Measurements from ENCODE around the gene UBLCP1.
"Not testable (repeated sequence)": the region's sequence is repeated elsewhere in the genome, so short reads cannot be mapped to it uniquely, and the experiment has no call there.

The UBLCP1 gene, protein sequence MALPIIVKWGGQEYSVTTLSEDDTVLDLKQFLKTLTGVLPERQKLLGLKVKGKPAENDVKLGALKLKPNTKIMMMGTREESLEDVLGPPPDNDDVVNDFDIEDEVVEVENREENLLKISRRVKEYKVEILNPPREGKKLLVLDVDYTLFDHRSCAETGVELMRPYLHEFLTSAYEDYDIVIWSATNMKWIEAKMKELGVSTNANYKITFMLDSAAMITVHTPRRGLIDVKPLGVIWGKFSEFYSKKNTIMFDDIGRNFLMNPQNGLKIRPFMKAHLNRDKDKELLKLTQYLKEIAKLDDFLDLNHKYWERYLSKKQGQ

DNA sequence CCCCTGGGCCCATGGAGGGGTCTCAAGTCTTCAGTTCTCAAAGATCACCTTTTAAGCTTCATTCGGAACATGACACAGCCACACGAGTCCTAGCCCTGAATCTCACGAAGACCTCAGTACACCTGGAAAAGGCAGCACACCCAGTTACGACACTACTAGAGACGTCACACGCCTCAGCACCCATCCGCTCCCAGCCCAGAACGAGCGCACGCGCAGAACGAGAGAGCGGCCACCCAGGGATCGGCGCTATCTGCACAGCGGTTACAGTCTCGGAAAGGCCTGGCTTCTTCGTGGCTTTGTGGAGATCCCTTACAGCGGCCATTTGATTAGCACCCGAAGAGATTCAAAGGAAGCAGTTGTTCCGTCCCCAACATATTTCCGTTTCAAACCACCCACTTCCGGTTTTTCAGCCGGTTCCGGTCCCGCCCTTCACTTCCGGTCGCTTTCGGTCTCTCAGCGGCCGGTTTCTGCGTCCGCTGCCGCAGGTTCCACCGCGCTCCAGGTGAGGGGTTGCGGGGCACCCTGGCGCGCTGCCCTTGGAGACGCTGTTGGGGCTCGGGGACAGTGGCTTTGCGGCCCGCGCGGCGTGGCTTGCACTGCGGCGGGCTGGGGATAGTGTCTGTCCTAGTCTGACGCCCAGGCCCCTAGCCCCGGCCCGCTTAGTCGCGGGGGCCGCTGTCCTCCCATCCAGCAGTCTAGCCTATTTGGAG is at the start of gene UBLCP1:
Gene UBLCP1, plus strand, starts transcription at position 432 of the 710 bp plus-strand sequence. CDS start 5,626 bp downstream, outside the sequence.
- DNase-seq, result peak; percentile 81 to 84

DNA sequence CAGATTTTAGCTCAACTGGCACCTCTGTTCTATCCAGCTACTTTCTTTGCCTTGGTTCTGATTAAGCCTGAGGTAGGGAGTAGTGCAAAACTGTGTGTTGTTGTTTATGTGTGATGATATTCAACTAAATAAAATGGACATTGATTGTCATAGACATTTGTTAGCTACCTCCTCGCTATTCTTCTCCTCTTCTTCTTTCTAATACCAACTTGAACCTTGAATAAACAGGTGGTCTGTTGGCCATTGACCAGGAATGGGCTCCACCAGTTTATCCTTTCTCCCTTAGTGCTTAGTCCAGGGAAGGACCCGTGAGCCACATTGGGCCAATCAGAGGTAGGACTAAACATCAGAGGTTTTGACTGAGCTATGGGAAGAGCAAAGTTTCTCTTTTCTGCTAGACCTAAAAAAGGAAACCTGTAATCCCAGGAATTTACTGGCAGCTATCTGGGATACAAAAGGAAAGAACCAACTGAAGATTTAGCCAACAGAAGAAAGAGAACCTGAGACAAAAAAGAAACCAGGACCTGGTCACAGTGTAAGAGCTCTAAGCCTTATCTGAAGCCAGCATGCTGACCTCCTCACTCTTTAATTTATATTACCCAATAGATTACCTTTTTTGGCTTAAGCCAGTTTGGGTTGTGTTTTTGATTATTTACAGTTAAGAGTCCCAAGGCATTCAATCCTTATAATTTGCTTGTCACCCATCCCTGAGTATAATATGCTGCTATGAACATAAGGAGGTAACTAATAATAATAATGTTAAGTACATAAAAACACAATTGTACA is 48.4 kb upstream of the UBLCP1 start:
- DNase-seq, result no peak

DNA sequence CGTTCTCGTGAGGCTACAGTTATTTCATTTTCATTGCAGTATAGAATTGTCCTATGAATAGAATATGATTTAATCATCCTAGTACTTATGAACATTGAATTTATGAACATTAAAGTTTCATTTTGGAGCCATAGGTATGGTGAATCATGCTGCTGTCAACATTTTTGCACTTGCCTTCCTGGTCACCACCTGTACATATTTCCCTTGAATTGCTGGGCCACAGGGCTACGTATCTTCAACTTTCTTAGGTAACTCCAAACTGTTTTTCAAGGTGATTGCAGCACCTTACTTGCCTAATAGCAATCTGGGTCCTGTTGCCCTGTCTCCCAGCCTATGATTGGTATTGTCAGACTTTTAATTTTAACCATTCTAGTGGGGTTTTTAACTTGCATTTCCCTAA is 47.2 kb upstream of the UBLCP1 start:
- no peak for DNase-seq

DNA sequence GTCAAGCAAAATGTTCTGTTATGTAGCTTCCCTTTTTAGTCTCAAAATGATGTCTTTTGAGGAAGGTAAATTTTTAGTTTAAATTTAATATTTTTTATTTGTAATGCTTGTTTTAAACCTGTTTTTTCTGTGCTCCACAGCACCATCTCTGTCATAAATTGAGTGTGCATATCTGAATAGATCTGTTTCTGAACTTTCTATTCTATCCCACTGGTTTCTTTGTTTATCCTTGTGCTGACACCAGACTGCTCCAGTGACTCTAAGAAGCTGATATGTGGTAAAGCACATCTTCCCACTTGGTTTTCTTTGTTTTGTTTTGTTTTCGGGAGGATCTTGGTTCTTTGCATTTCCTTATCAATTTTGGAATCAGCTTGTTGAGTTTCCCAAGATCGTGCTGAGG is 46.6 kb upstream of the UBLCP1 start:
- DNase-seq, result no peak

DNA sequence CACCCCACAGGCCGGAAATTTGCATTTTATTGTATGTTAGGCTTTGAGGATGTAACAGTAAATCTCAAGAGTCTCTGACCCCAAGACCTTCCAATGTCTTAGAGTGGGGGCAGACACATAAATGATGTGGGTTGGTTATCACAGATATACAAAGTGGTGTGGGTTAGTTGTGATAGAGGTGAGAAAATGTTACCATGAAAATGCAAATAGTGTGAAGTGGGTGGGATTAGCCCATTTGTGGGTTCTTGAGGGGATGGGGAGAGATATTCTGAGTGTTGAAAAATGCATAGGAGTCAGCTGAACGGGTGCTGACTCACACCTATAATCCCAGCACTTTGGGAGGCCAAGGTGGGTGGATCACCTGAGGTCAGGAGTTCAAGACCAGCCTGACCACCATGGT is 45.9 kb upstream of the UBLCP1 start:
- DNase-seq, result peak in 1 of 2 experiments; percentile 19

DNA sequence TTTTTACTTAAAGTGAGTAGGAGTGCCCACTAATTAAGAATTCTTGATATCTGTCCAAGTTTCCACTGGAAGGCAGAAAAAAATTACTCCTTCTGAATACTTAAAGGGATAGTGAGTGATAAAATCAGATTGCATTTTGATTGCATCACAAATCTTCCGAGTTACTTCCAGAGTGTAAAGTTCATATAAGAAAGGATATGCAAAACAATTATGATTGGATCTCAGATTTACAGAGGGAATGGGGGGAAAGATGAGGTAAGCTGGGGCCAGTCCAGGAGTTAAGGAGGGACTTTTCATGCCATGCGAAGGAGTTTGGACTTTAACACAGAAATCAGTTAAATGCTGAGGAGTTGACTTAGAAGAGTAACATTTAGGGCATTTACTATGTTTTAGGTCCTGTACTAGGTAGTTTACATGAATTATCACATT is 44.5 kb upstream of the UBLCP1 start:
- DNase-seq, result no peak

DNA sequence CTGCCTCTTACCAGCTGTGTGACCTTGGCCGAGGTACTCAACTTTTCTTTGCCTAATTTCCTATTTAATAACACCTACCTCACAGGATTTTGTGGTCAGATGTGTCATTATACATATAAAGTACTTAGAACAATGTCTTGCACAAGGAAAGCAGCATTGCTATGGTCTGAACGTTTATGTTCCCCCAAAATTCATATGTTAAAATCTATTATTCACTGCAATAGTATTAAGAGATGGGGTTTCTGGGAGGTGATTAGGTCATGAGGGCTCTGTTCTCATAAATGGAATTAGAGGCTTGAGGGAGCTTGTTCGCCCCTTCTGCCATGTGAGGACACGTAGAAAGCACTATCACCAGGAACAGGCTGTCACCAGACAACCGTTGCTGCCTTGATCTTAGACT is 42.9 kb upstream of the UBLCP1 start:
- no peak for DNase-seq

DNA sequence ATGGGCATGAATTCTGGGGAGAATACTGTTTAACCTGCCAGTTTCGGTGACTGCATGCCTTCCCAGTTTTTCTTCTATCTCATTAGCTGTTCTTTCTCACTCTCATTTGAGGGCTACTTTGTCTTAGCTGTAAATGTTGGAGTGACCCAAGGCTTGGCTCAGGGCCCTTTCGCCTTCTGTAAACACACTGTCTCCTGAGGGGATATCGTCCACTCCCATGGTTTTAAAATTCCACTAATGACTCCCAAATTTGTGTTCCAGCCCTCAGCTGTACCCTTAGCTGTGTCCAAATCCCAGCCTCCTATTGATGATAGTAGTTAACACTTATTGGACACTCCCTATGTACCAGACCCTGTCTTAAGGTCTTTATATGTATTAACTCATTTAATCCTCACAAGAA is 39.6 kb upstream of the UBLCP1 start:
- DNase-seq, result no peak

DNA sequence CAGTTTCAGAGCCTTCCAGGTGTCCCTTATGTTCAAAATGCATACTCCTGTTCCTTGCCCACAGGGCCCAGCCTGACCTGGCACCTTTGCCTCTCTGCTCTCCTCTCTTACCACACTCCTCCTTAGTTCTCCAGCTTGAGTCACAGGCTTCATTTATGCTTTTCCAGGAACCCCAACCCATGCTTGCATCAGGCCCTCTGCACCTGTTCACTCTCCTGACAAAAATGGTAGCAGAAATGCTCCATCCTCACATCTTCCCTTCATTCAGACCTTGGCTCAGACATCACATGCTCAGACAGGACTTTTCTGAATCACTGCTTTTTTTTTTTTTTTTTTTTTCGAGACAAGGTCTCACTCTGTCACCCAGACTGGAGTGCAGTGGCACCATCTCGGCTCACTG is 38.6 kb upstream of the UBLCP1 start:
- no peak for DNase-seq

DNA sequence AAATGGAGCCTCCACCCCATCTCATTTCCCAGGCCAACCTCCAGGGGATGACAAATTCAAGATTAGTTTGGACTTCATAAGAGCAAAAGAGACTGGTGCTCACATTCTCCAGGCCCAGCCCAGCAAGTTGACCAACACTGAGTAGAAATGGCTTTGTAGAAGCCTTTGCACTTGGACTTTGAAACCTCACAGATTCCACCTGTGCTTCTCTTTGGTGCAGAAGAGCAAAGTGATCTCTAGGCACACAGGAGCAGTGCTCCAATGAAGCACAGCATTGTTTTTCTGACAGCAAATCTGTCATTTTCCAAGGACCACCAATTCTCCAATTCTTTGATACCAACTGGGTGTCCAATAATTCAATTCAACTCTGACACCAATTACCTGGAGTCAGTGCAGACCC is 36.6 kb upstream of the UBLCP1 start:
- DNase-seq, result no peak

DNA sequence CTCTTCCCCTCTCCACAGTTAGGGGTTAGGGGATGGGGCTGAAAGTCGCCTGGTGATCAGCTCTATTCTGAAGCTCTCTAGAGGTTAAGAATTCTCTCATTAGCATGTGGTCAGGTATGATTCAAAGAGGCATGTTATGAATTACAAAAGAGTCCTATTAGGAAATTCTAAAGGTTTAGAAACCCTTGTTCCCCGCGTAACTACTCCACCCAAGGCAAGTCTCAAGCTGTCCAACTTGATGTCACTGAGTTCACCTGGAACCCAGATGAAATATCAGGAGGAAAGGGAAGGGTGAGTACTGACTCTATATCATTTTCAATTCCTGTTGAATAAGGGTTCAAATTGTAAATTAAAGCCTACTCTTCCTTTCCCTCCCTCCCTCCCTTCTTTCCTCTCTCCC is 35.6 kb upstream of the UBLCP1 start:
- DNase-seq, result no peak

DNA sequence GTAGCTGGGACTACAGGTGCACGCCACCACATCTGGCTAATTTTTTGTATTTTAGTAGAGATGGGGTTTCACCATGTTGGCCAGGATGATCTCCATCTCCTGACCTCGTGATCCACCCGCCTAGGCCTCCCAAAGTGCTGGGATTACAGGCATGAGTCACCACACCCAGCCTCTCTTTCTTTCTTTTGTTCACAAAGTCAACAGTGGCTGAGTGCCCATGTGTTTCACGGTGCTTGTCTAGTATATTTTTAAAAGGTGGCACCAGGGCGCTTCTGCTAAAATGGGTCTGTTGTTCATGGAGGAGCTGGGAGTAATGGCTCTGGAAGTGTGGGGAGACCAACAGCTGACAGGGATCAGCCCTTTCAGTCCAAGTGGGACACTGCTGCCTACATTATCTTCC is 35.0 kb upstream of the UBLCP1 start:
- DNase-seq, result not testable (repeated sequence)

DNA sequence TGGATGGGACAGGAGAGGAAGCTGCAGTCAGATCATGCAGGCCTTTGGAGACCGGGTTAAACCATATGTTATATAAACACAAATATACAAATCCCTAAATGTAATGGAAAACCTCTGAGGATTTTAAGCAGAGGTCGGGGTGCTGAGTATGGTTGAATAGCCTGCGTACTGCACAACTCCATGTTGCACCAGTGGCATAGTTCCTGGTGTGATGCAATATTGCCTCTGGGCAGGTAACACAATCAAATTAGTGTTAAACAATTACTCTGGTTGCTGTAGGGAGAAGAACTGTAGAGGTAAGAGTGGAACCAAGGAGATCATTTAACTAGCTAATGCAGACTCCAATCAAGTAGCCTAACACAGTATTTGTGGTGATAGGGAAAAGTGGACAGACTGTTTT is 32.4 kb upstream of the UBLCP1 start:
- DNase-seq, result no peak

DNA sequence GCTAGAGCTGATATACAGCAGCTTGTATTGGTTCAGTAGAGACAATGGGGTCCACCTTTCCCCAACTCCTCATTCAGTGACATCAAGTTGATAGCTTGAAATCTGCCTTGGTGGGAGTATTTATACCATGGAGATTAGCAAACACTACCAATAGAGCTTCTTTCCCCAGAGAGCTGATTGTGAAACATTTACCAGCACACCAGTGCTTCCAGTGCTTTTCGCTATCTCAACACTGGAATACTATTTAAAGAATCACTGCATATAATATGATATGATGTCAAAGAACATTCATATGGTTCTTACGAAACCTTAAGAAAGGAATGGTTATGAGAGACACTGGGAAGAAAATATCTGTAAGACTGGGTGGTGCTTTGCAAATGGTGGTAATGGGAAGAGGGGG is 31.9 kb upstream of the UBLCP1 start:
- no peak for DNase-seq

DNA sequence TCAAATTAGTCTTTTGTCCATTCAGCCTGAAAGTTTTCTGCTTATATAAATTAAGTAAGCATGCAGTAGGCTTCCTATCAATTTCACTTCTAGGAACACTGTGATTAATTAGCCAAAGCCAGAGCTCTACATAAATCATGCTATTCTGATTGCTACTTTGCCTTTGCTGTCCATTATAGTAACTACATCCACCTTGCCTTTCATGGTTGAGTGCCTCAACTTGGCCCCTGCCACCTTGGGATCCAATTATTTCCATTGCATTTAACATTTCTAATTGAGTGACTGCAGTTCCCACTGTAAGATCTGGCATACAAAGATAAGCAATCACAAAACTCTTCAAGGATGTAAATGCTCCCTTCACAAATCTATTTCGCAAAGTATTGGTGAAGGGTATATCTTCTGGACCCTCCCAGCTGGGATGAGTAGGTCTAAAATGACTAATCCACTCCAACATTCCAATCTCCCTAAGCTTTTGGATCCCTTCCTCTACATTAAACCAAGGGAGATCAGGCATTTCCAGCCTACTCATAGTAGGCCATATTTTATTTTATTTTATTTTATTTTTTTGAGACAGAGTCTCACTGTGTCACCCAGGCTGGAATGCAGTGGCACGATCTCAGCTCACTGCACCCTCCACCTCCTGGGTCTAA is 27.1 kb upstream of the UBLCP1 start:
- not testable (repeated sequence) for DNase-seq

DNA sequence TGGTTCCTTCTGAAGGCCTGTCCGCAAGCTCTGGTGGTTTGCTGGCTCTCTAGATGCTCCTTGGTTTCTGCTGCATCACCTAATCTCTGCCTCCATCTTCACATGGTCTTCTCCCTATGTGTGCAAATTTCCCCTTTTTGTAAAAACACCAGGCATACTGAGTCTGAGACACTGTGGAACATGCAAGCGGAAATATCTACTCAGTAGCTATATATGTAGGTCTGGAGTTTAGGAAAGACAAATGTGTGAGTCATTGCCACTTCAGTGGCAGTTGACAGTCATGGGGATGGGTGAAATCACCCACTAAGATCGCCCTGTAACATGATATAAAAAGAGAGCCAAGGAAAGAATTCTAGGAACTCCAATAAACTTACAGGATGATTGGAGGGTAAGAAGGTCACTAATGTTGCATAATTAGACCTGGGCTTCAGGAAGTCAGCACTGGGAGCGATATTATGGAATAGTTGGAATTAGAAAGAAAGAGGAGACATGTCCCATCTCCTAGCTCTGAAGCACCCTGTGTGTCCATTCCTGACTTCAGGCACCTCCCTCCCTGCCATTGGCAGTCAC is 22.7 kb upstream of the UBLCP1 start:
- peak; percentile 9 to 40 for DNase-seq

DNA sequence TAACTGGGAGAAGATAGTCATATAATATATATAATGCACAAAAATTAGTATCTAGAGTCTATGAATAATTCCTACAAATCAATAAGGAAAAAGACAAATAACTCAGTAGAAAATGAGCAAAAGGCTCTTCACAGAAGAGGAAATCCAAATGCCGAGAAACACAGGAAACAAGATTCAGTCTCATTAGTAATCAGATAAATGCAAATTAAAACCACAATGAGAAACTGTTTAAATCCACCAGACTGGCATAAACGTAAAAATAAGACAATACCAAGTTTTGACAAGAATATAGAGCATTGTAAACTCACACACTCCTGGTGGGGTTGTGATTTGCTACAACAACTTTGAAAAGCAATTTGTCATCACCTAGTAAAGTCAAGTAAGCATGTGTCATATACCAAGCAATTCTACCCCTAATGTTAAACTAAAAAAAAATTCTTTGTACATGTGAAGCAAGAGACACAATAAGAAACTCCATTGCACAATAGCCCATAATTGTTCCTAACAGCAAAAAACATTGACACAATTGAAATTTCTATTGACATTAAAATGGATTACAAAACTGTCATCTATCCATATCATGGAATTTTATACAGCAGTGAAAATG is 21.0 kb upstream of the UBLCP1 start:
- DNase-seq, result no peak

DNA sequence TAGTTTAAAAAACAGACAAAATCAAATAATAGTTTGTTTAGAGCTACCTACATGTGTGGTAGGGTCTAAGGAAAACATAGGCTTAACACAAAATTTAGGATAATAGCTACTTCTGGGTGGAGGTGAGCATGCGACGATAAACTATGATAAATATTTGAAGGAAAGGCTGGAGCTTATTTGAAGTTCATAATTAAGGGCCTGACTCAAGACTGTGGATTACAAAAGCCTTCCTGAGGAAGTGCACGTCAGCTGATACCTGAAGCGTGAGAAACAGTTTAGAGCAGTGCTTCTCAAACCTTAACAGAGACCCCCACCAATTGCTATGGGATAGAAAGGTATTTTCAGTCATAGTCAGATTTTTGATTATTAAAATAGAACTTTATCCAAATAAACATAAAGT is 20.4 kb upstream of the UBLCP1 start:
- DNase-seq, result no peak

DNA sequence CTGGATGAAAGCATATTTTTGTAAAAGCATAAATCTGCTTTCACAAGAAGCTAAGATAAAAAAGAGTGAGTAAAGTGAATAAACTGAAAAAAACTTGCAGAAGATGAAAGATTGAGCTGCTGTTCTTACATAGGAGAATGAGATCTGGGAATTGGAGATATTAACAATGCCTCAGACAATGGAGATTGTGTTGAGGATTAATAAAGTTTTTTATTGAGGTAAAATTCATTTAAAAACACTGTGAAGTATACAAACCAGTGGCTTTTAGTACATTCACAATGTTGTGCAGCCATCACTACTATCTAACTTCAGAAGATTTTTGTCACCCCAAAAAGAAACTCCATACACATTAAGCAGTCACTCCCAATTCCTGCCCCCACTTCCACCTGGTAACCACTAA is 19.7 kb upstream of the UBLCP1 start:
- DNase-seq, result no peak

DNA sequence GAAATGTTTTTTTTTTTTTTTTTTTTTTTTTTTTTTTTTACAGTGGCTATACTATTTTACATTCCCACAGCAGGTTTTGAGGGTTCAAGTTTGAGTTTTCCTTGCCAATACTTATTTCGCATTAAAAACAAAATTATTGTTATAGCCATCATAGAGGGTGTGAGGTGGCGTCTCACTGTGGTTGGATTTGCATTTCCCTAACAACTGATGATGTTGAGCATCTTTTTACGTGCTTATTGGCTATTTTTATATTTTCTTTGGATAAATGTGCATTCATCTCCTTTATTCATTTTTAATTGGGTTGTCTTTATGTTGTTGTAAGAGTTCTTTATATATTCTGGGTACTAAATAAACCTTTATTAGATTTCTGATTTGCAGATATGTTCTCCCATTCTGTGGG is 18.9 kb upstream of the UBLCP1 start:
- DNase-seq, result no peak

DNA sequence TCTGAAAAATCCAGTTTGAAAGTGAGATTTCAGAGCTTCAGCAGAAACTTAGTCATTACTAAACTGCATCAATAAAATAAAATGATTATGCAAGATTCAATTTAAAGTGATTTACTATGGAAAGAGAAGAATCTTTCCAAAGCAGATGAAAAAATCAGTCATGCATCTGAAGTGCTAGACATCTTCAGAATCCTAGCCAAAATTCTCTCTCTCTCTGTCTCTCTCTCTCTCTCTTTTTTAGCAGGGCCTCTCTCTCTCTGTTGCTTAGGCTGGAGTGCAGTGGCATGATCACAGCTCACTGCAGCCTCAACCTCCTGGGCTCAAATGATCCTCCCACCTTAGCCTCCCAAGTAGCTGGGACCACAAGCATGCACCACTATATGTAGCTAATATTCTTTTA is 18.2 kb upstream of the UBLCP1 start:
- no peak for DNase-seq

DNA sequence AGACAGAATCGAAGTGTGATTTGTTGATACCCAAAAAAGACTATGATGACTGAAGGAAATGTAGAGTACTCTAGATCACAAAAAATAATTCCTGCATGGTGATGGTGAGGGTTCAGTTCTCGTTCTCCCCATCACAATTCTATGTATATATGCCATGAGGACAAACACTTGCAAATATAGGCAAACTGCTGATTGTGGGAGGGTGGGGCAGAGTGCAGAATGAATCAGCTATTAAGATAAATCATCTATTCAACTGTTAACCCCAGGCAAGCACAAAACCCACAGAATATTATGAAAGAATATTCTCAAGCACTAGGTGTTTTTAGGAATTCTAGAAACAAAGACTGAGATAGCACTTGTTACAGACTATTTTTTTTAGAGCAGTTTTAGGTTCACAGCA is 13.9 kb upstream of the UBLCP1 start:
- no peak for DNase-seq

DNA sequence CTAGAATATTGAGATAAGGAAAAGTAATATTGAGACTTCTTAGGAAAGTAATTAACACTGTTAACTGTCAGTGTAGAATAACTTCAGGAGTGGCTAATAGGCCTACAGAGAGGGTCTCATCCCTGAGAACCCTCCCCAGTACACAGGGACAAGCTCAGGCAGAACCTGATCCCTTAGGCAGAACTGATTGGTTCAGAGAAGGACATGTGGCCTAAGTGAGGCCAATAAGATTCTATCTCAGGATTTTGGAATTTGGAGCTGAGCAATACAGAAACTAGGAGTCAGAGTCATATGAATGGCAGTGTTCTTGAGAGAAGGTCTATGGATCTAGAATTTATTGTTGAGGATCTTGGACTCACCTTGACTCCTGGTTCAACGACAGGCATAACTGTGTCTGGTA is 10.9 kb upstream of the UBLCP1 start:
- DNase-seq, result no peak

All from activated CD4-positive, alpha-beta T cell treated with anti-CD3 and anti-CD28 coated beads, Interleukin-2, amount 50 U/mL, for 48 hours (primary cell).